GM19468 (cell line): ENCODE results near the gene S100A14.
A peak's percentile ranks its signal among the peaks of the same experiment; 100 is the strongest.
"Not testable (repeated sequence)": the region's sequence is repeated elsewhere in the genome, so short reads cannot be mapped to it uniquely, and the experiment has no call there.

Source experiments
- ATAC-seq: cut with Tn5 transposase; IDR thresholded peaks from one replicate; pipeline ENCODE4 v1.9.1; 2021; ENCODE audit warnings: mild to moderate bottlenecking, moderate library complexity, moderate number of reproducible peaks; ENCODE audit not compliant: unreplicated experiment; ENCODE audit errors: extremely low read depth

Gene S100A14

DNA sequence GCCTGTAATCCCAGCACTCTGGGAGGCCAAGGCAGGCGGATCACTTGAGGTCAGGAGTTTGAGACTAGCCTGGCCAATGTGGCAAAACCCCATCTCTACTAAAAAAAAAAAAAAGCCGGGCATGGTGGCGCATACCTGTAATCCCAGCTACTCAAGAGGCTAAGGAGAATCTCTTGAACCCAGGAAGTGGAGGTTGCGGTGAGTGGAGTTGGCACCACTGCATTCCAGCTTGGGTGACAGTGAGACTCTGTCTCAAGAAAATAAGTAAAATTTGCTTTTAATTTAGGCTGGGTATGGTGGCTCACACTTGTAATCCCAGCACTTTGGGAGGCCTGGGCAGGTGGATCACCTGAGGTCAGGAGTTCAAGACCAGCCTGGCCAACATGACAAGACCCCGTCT, 24.1 kb upstream of the S100A14 start:
- ATAC-seq, result not testable (repeated sequence)

DNA sequence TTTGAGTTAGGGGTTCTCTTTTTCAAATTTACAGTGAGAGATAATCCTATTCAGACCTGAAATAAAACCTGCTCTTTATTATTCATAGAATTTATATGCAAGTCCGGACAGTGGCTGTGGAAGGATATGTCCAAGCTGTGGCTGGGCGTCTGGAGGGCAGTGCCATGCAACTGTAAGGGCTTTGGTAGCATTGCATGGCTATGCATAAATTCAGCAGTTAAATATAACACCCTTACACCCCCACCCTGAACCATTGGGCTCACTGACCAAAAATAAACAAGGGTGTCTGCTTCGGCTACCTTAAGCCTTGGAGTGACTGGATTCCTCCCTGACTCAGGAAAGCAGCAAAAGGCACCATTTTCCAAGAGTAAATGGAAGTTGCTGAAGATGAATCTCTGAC, 23.2 kb upstream of the S100A14 start:
- no peak for ATAC-seq

GRCh38 chr1:153638261-153638660, 22.1 kb upstream of the S100A14 start:
- no peak for ATAC-seq

GRCh38 chr1:153636312-153636711, 20.2 kb upstream of the S100A14 start:
- ATAC-seq, result no peak

DNA sequence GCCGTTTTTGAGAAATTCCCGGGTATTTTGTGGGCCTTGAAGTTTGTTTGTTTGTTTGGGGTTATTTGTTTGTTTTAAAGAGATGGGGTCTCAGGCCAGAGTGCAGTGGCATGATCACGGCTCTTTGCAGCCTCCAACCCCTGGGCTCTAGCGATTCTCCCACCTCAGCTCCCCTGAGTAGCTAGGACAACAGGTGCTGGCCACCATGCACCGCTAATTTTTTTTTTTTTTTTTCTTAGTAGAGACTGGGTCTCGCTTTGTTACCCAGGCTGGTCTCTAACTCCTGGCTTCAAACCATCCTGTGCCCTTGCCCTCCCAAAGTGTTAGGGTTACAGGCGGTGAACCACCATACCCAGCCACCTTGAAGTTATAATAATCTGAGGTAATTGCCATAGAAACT, 19.7 kb upstream of the S100A14 start:
- ATAC-seq, result no peak

DNA sequence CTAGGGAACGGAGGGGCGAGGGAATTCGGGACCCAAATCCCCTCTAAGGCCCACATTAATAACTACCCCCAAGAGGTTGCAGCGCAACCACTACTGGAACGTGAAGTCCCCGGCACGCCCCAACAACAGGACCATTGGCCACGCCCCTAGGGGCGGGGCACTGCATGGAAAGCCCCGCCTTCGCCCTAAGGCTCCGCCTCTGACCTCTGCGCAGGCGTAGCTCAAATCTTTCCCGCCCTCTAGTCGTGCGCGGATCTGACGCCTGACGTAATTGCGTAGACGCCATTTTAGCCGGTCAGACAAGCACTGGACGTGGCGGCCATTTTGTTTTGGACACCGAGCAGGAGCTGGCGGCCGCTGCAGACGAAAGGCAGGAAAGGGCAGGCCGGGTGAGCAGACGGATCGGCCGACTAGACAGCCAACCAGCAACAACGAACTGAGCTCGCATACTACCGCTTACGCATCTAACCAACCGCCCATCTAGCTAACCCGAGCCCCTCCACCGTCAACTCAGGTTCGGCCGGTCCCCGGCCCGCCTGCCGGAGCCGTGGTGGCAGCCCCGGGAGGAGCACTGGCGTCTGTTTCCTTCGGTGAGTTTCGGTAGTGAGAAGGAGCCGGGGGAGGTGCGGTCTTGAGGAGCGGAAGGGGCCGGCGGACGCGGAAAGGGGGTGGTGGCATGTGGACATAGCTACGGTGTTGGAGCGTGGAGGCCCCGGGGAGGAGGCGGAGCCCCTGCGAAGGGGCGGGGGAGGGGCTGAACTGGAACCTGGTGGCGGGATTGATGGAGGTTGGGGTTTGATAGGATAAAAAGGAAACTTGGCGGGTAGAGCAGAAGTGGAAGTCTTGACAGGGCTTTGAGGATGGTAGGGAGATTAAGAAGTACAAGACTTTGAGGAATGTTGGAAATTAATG, 17.9 kb upstream of the S100A14 start, which contains the start of gene CHTOP:
CHTOP (plus strand) TSS at position 313 of the 912 bp plus-strand sequence. CDS start 2,523 bp downstream, outside the sequence.
- peak; percentile 82 for ATAC-seq

- ATAC-seq, result no peak
Observed at GRCh38 chr1:153633161-153633753, 17.1 kb upstream of the S100A14 start.

DNA sequence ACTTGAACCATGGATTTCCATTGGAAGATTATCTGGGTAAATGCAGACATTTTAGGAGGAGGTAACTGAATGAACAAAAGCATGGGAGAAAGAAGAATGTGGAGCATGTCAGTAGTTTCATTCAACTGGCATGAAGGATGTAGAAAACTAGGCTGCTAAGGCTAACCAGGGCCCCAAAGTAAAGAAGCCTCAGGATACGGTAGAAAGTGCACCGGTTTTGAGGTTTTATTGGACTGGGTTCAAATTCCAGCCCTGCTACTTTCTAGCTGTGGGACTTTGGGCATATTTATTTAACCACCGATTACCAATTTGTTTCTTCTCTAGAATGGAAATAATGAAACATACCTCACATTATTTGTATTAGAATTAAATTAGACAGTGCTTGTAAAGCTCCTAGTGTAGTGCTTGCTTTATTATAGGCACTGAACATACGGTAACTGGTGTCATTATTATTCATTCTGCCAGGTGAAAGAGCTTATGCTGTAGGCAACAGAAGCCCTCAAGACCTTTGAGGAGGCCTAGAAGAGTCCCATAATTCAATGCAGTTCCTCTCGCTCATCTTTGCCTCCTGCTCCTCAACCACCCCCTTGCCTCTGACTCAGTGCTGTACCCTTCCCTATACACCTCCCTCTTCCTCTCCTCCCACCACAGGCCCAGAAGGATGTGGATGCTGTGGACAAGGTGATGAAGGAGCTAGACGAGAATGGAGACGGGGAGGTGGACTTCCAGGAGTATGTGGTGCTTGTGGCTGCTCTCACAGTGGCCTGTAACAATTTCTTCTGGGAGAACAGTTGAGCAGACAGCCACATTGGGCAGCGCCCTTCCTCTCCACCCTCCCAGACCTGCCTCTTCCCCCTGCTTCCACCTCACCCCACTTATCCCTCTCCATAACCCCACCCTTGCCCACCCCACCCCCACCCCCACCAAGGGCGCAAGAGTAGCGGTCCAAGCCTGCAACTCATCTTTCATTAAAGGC, 15.2 kb upstream of the S100A14 start:
- no peak for ATAC-seq

- no peak for ATAC-seq
Observed at GRCh38 chr1:153630384-153630783, 14.3 kb upstream of the S100A14 start.

- ATAC-seq, result no peak
Observed at GRCh38 chr1:153629971-153630370, 13.8 kb upstream of the S100A14 start.

DNA sequence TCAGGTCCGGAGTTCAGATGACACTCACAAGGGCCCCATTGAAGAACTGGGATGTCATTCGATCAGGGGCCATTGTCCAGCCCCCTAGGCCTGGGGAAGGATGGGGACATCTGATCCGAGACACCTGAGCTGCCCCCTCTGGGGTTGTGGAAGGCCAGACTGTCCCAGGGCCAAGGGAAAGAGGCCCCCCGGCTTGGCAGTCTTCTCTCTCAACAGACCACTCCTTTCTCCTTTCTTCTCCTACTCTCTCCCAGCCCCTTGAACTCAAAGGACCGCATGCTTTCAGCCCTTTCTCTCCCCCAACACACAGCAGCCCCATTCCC, 13.2 kb upstream of the S100A14 start:
- ATAC-seq, result no peak

- no peak for ATAC-seq
Observed at GRCh38 chr1:153628638-153629342, 12.7 kb upstream of the S100A14 start.

DNA sequence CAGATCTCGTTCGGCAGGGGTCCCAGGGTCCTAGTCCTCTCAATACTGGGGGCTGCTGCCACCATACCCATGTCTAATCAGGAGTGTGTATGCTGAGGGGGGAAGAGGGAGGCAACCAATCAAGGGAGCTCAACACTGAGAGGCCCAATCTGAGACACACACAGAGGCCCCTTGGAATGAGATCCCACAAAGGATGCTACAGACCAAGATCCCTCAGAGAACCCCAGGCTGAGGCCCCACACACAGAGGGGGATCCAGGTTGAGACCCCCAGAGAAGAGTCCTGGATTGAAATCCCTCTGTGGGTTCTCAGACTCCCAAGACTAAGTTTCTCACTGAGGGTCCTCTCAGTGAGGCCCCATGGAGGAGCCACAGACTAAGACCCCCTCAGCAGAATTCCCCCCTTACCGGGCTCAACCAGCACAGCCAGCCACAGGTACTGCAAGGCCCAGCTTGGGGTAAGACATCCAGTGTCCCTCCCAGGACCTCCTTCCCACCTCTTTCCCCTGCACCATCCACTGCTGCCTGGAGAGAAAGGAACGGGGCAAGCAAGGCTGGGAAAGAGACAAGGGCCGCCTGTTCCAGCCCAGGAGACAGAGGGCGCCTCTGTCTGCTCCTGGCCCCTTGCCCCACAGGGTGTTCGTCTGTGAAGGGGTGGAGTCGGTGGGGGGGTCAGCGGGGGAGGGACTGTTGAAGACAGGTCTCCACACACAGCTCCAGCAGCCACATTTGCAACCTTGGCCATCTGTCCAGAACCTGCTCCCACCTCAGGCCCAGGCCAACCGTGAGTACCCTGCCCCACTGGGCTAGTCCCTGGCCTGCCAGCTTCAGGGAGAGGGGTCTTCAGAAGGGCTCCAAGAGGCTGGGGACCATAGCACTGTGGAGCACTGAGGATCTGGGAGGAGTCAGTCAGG, 11.8 kb upstream of the S100A14 start, which contains the start of gene S100A1:
S100A1 (plus strand) TSS at position 720 of the 912 bp plus-strand sequence. CDS start 2,088 bp downstream, outside the sequence.
- ATAC-seq, result no peak

GRCh38 chr1:153626904-153627714, 11.0 kb upstream of the S100A14 start, which contains the start of gene S100A13:
TSS of gene S100A13 (minus strand) at chr1:153627505. CDS start at chr1:153626472, 1,033 bp downstream.
- ATAC-seq, result no peak

DNA sequence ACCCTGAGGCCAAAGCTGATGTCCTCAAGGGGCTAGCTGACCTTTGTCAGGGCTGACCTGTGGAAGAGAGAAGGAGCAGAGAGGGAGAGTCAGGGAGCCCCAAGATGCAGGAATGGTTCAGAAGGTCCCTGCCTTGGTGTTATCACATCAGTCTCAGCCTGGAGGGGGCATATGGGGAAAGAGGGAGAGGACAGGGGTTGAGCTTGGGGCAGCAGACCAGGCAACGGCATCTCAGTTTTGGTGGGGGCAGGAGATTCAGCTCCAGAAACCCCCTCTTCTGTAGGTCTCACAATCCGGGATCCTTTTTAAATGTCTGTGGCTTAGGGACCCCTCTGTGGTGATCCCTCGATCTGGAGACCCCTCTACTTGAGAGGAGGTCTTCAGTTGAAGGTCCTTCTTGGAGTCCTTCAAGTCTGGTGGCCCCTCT, 10.4 kb upstream of the S100A14 start:
- no peak for ATAC-seq

DNA sequence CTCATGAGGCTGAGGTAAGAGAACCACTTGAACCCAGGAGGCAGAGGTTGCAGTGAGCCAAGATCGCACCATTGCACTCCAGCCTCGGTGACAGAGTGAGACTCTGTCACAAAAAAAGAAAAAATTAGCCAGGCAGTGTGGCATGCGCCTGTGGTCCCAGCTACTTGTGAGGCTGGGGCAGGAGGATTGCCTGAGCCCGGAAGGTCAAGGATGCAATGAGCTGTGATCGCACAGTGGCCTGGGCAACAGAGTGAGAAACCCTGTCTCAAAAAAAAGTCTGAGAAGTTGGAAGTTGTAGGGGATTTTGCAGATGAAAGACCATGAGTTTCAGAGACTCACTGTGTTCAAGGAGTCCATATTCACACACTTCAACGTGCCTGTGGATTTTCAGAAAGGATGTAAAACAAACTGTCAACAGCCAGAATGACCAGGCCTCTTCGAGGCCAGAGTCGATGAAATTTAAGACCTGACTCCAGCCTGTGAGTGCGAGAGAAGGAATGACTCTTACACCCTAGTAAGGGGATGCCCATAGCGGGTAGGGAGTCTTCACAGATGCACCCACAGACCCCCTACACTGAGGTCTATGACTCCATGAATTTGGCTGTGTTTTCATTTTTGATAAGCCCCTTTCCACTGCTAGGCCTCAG, 9.0 kb upstream of the S100A14 start:
- ATAC-seq, result no peak

- ATAC-seq, result no peak
Observed at GRCh38 chr1:153623101-153623500, 7.0 kb upstream of the S100A14 start.
